Superior temporal gyrus (tissue), 1 donor: ENCODE results near the gene KXD1.
"Not testable (repeated sequence)": the region's sequence is repeated elsewhere in the genome, so short reads cannot be mapped to it uniquely, and the experiment has no call there.

ENCODE experiments used
- DNase-seq: peaks from one replicate; pipeline ENCODE4 v3.0.0-alpha.2; 2016; ENCODE audit errors: extremely low spot score

KXD1 gene

DNA sequence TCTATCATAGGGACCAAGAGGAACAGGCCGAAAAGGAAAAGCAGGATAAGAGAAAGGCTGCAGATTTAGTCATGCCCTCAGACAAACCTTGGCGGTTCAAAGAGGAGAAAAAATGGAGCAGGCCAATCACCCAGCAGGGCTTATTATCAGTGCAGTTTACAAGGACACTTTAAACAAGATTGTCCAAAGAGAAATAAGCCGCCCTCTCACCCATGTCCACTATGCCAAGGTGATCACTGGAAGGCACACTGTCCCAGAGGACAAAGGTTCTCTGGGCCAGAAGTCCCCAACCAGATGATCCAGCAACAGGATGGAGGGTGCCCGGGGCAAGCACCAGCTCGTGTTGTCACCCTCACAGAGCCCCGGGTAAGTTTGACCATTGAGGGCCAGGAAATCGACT, 22.6 kb downstream of the KXD1 start:
- no peak for DNase-seq

DNA sequence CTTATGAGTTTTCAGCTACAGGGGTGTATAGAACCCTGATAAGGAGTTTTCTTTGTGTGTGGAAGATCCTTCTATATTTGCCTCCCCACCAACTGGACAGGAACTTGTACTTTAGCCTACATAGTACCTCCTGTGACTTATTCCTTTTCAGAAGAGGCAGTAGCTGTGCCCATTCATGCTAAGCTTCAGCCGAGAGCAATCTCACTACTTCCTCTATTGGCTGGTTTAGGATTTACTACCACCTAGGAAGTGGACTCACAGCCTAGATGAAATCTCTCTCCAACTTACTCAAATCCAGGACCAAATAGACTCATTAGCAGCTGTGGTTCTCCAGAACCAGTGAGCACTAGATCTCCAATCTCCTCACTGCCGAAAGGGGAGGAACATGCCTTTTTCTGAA, 28.6 kb downstream of the KXD1 start:
- DNase-seq = no peak

DNA sequence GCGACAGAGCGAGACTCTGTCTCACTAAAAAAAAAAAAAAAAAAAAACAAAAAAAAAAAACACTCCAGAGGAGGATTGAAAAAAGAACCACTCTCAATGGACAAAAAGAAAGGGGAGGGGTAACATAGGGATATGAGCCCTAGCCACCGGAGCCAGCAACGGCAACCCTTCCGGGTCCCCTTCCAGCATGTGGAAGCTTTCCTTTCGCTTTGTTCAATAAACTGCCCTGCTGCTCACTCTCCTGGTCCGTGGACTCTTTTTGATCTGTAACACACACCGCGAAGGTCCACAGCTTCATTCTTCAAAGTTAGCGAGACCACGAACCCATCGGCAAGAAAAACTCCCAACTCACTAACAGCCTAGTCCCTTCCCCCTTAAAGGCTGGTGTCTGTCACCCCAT, 29.9 kb downstream of the KXD1 start:
- DNase-seq = no peak

DNA sequence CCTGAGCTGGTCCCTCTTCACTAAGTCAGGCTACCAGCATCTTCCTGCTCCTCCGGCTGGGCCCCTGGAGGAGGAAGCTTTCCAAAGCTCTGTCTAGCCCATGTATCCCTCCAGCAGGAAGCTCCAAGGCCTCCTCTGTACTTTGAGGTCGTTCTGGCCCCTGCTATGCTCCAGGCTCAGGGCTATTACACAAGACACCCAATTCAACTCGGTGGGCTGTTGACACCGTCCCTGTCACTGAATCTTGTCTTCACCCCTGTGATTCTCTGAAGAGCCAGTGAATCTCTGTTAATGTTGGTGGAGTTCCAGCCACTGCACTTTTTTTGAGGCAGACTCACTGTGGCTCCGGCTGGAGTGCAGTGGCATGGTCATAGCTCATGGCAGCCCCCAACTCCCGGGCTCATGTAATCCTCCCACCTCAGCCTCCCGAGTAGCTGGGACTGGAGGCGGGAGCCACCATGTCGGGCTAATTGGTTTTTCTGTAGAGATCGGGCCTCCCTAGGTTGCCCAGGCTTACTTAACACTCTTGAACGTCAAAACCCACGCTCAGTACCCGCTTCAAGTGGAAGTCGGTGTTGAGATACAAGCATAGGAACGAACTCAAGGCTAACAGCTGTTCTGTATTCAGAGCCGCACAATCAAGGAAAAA, 30.4 kb downstream of the KXD1 start:
- DNase-seq = no peak

DNA sequence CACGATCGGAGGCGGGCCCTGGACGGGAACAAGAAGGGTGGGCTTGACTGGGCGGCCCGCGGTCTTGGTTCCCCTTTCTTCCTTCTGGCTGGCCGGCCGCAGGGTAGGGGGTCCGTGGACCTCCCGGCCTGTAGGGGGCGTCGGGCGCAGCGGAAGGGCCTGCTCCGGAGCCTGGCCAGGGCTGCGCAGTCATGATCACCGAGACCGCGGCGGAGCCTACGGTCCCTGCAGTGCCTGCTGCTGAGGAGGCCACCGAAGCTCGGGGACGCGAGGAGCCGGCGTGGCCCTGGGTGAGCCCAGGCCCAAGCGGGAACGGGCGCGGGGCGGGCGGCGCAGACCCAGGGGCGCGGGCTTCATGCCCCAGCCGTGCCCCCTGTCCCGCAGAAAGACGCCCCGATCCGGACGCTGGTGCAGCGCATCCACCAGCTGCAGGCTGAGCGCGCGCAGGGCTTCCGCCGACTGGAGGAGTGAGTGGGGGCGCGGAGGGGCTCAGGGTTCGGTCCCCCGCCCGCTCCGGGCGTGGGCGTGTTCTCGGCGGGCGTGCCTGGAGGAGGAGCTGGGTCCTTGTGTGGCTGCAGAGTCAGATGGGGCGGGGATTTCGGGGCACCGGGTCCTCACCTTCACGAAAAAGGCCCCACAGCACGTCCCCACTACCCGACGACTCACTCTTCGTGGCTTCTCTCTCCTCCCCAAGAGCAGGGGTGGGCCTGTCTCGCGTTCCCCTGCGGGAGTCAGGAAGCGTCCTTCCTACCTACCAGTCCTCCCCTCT, 31.1 kb downstream of the KXD1 start, which contains the start of gene REX1BD:
Gene REX1BD (plus strand): TSS at position 188 of the 769 bp plus-strand sequence. CDS start 4 bp downstream, at position 192.
- peak; percentile 78 for DNase-seq

DNA sequence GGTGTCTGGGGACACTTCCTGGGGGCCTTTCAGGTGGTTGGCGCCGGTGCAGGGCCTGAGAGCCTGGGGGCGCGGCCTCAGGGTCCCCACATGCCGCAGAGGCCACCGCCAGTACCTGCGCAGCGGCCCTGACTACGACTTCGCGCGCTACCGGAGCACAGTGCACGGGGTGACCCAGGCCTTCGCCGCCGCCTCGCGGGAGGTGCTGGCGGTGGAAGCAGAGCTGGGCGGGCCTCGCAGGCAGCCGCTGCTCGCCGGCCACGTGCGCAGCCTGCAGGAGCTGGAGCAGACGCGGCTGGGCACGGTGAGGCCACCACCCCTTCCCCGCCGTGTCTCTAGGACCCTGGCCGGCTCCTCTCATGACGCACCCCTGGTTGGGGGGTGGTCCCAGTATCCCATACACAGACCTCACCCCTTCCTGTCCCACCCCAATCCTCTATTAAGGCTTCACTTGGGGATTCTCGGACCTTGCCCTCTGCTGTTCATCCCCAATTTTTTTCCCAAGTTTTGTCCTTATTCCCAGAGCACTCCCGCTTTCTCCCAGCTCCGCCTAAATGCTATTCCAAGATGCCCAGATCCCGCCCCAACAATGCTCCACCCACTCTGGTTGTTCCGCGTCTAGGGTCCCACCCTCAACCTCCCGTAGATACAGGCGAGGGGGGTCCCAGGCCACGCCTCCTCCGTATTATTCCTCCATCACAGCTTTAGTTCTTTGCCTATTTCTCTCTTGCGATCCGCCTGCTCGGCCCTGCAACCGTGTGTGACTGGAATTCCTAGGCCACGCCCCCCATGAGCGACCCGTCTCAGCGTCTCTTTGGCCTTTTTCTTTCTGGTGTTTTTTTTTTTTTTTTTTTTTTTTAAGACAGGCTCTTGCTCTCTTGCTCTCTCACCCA, 32.0 kb downstream of the KXD1 start:
- DNase-seq = no peak

DNA sequence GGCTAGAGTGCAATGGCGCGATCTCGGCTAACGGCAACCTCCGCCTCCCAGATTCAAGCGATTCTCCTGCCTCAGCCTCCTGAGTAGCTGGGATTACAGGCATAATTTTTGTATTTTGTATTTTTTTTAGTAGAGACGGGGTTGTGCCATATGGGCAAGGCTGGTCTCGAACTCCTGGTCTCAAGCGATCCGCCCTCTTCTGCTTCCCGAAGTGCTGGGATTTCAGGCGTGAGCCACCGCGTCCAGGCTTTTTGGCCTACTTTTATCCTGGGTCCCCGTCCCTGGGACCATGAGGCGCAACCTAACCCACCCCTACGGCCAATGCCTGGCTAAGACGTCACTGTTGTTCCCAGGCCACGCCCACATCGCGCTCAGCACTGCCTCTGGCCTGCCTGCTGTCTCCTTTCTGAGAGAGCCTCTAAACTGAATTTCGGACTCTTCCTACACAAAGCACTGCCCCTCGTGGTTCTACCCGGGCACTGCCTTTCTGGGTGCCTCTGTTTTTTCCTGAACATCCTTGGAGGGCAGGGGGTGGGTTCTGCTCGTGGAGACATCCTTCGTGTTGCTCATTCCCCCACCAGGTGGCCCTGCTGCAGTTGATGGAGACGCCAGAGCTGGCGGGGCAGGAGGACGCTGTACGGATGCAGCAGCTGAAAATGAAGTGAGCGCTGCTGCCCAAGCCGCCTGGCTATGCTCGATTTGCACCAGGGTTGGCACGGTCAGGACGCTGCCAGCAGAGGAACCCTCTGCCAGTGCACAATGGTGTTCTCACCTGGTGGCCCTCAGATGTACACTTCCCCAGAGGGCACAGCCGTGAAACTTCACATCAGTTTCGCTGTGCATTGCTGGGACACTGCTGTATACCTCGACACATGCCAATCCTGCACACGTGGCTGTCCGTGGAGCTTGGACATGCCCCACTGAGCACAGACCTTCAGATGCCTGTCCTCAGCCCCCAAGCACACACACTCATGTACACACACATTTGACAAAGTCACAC, 32.9 kb downstream of the KXD1 start:
- DNase-seq = peak; percentile 91

DNA sequence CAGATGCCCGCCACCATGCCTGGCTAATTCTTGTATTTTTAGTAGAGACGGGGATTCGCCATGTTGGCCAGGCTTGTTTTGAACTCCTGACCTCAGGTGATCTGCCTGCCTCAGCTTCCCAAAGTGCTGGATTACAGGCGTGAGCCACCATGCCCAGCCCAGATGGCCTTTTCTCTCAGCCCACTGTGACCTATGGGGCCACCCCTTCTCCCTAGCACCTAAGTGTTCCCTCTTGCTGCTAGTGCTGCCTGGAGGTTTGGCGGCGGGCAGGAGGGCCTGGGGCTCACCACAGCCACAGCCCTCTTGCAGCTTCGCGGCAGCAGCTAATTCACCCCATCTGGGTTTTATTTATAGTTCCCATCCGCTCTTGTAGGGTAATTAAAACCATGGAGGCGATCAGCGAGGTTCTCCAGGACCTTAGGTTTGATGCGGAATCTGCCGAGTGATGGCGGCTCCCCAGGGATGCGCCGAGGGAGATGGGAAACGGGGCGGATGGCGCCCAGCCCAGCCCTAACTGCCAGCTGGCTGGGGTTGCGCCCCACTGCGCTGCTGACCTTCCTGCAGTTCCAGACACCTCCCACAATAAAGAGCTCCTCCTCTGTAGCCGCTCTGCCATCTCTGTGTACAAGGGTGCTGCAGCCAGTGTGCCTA, 34.2 kb downstream of the KXD1 start:
- no peak for DNase-seq

DNA sequence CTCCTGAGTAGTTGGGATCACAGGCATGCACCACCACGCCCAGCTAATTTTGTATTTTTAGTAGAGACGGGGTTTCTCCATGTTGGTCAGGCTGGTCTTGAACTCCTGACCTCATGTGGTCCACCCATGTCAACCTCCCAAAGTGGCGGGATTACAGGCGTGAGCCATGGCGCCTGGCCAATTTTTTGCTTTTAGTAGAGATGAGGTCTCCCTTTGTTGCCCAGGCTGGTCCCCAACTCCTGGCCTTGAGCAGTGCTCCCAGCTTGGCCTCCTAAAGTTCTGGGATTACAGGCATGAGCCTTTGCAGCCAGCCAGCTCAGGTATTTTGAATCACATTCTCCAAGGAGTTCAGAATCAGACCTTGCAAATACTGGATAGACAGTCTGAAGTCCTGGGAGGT, 35.1 kb downstream of the KXD1 start:
- DNase-seq = not testable (repeated sequence)

DNA sequence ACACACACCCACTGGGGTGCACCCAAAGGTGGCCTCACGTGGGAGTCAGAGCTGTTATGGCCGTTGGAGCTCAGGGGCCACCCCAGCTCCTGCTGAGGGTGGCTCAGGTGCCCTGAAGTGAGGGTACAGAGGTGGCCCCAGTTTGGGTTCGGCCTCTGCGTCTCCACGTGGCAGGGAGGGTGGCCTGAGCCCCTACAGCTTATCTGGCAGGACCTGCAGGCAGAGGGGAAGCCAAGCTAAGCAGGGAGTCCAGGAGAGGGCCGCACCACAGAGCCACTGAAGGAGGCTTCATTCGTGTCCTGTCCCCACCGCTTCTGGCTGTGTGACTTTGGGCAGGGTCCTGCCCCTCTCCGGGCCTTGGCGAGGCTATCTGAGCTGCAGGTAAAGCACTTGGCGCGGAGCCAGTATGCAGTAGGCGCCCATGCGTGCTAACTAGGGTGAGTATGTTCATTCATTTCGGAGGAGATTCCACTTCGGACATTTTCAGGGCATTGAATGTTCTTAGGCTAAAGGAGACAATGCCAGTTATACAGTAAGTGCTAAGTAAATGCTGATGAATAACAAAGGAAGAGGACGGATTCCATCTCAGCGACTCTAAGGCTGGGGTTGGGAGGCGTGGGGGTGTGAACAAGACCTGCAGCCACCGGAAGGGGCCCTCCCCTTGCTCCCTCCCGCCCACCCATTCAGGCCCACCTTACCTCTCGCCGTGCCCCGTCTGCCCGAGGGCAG, 35.9 kb downstream of the KXD1 start:
- DNase-seq = no peak

DNA sequence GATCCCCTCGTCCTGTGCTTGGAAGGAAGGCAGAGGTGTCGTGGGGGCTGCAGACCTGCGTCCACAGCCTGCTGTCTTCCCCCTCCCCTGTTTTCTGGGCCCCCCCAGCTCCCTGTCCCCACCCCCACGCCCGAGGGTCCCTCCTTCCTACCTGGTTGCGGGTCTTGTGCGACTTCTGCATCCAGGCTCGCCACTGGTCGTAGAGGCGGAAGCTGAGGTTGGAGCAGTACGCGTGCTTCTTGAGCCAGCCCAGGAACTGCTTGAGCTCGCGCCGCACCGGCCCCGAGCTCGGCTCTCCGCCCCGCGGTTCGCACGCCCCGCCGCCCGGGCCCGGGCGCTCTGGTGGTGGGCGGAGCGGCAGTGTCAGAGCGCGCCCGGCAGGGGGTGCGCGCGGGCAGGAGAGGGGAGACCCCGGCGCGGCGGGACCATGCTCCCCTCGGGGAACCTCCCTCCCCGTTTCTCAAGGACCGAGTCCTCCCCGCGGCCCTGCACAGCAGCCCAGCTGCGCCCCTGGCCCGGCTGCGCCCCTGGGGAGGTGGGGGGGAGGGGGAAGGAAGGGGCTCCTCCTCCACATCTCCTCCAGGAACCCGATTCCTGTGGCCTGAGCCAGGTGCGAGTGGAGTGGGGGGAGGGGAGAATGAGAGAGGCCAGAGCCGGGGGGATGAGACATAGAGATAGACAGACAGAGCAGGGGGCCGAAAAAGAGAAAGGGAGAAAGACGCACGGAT, 36.6 kb downstream of the KXD1 start:
- no peak for DNase-seq

DNA sequence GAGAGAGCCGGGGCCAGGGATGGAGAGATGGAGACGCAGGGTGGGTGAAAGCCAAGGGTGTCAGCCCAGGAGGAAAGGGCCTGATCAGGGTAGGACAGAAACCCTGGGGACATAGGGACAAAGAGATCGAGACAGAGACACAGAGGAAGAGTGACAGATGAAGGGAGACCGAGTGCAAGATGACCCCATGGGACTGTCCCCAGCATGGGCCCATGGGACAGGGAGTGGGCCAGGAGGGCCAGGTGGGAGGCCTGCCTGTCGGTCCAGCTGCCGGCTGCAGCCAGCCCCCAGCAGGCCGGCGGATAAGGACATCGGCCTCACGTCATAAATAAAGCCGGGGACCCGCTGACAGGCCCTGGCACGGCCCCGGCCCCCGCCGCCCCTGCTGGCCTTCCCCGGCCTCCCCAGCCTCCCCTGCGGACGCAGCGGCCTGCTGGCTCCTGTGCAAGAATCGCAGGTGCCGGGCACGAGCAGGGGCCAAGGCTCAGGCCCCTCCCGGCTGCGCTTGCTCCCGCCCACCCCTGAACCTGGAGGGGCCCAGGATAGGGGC, 37.2 kb downstream of the KXD1 start:
- no peak for DNase-seq

DNA sequence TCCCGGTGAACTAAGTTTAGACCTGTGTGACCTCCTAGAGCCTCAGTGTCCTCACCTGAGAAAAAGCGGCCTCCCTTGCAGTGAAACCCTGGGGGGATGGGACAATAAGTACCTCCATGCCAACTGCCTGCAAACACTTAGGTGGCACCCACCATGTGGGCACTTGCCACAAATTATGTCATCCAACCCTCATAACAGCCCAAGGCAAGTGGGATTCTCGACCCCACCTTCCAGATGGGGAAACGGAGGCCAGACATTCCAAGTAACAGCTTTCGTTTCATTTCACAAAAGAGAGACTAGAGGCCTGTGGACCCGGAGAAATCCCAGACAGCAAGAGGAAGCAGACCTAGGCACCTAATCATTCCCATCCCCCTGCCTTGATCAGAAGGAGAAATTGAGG, 37.8 kb downstream of the KXD1 start:
- DNase-seq = no peak

DNA sequence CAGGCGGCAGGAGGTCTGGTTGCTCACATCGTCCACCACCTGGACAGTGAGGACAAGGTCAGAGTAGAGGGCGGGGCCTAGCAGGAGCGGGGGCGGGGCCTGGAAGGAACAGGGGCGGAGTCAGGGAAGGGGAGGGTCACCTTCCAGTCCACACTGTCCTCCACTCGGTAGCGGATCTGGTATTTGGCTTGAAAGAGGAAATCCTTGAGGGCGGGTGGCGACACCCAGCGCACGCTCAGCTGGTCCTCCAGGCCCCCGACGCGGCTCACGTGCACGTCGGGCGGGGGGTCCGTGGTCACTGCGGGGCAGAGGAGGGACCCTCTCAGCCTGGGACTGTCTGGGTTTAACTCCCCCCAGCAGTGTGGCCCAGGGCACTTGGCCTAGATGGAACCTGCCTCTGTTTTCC, 39.1 kb downstream of the KXD1 start:
- DNase-seq = no peak

DNA sequence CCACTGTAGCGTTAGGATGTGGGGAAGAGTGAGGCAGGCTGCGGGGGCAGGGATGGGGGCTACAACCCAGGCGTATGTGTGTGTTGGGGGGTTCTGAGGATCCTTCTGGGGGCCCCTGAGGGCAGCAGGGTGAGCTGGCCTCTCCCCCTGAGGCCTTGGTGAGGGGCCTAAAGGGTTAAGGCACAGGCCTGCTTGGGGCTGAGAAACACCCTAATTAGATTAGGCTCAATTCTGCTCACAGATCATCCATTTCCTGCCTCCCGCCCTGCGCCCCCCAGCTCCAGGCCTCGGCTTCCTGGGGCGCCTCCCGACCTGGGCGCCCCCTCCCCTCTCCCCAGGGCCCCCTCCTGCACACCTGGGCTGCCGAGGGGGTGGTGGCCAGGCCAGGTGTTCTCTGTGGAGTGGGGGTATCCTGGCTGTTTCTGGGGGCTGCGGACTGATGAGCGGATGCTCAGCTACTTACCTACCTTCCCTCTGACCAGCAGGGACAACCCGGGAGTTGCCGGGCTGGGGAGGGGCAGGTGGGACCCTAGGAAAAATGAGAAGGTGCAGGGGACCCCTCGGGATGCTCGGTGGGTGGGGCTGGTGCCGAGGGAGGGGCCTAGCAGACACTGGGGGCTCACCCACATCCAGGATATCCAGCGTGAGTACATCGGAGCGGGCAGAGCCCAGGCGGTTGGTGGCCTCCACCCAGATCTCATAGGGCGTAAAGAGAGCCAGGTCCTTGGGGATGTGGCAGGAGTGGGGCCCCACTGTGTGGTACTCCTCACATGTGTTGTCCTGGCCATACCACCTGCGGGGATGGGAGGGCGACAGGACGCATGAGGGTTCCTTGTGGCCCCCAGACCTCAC, 40.4 kb downstream of the KXD1 start:
- no peak for DNase-seq

DNA sequence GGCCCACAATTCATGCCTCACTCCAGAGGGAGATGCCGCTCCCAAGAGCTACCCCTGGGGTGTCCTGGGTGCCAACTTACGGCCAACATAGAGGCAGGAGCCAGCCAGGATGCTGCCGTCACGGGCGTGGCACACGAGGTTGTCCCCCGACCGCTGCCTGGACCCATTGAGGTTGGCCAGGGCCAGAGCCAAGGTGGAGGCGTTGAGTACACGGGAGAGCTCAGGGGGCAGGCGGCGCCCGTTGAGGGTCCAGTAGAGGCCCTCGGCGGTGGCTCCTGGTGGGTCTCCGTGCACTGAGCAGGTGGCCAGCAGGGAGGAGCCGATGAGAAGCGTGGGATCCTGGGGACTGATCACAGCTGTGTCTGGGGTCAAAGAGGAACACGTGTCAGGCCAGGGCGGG, 41.8 kb downstream of the KXD1 start:
- no peak for DNase-seq

DNA sequence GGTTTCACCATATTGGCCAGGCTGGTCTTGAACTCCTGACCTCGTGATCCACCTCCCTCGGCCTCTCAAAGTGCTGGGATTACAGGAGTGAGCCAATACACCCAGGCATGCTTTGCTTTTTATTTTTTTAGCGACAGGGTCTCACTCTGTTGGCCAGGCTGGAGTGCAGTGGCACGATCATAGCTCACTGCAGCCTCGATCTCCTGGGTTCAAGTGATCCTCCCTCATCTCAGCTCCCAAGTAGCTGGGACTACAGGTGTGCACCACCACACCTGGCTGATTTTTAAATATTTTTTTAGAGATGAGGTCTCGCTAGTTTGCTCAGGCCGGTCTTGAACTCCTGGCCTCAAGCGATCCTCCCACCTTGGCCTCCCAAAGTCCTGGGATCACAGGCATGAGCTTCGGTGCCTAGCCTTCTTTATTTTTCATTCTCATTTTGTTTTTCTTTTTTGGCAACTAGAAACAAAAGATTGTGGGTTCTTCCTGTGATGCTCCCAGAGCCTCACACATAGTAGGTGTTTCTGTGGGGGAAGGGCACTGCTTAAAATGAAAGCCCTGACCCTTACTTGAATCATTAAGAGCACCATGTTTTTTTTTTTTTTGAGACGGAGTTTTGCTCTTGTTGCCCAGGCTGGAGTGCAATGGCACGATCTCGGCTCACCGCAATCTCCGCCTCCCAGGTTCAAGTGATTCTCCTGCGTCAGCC, 43.2 kb downstream of the KXD1 start:
- not testable (repeated sequence) for DNase-seq
